Activated CD8-positive, alpha-beta memory T cell treated with anti-CD3 and anti-CD28 coated beads, Interleukin-2, amount 50 U/mL, for 24 hours (primary cell): ENCODE data around the gene DGCR6L.
A peak's percentile ranks its signal among the peaks of the same experiment; 100 is the strongest.
"Not testable (repeated sequence)": the region's sequence is repeated elsewhere in the genome, so short reads cannot be mapped to it uniquely, and the experiment has no call there.

Experiments used
- DNase-seq: peaks from one replicate; pipeline ENCODE4 v3.0.0-alpha.2; 2020; ENCODE audit errors: extremely low read depth

The DGCR6L gene

GRCh38 chr22:20319745-20320658 lies at the start of gene DGCR6L:
Gene DGCR6L, minus strand, starts transcription at chr22:20320060. Its CDS starts 72 bp downstream, at chr22:20319988.
- DNase-seq: peak; percentile 86

DNA sequence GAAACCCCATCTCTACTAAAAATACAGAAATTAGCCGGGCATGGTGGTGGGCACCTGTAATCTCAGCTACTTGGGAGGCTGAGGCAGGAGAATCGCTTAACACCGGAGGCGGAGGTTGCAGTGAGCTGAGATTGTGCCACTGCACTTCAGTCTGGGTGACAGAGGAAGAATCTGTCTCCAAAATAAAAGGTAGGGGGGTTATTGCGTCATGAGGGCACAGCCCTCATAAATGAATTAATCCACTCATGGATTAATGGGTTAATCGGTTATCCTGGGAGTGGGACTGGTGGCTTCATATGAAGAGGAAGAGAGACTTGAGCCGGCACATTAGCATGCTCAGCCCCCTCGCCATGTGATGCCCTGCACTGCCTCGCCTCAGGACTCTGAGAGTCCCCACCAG lies 49.0 kb upstream of the DGCR6L start:
- DNase-seq: not testable (repeated sequence)

DNA sequence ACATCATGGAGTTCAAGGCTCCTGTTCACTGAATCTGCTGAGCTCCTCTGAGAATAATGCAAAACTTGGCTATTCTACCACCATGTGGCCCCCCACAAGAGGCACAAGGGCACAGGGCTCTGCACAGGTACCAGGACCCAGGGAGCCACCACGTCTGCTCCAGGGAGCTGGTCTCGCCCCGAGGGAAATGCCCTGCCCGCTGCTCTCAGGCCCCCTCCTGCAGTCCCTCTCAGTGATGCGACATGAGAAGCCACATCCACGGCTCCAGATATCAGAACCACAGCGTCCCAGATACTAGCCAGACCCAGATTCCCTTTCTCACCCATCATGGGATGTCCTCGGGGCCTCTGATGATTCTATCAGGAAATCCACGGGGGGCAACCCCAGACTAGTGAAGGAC lies 47.0 kb upstream of the DGCR6L start:
- not testable (repeated sequence) for DNase-seq

DNA sequence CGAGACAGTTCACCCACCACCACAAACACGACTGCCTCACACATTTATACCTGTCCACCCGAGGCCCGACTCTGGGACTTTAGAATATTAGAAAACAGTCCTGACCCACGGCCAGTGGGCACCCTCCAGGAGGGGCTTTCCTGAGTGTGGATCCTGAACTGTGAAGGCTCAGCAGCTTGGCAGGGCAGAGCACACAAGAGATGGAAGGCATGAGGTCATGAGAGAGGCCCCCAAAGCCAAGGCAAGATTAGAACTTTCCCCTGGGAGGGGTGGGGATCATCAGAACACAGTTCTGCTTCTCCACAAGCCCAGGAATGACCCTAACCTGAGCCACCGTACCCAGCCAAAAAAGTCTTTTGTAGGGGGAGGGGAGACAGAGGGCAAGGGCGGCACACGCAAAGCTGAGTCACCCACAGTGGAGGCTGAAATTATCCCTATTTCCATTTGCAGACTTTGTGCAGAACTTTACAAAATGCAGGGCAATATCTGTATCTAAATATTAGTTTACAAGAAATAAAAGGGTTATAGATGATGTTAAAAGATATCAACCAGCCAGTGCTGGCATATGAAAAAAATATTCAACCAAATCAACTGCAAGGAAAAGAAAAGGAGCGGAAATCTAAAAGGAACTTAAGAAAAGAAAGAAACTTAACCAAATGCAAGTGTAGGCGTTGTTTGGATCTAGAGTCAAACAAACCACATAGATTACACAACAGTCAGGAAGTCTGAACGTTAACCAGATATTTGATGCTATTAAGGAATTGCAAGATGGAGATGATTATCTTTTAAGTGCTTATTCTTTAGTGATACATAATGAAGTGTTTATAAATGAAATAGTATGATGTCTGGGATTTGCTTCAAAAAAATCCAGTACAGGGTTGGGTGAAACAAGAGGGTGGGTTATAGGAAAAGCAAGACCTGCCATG lies 44.7 kb upstream of the DGCR6L start:
- DNase-seq: not testable (repeated sequence)

DNA sequence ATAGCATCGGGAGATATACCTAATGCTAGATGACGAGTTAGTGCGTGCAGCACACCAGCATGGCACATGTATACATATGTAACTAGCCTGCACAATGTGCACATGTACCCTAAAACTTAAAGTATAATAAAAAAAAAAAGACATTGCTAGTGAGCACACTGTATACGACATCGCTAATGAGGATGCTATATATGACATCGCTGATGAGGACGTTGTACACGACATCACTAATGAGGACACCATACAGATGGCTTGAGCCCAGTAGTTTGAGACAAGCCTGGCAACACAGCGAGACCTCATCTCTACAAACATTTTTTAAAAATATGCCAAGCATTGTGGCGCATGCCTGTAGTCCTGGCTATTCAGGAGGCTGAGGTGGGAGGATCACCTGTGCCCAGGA lies 42.5 kb upstream of the DGCR6L start:
- DNase-seq: not testable (repeated sequence)

DNA sequence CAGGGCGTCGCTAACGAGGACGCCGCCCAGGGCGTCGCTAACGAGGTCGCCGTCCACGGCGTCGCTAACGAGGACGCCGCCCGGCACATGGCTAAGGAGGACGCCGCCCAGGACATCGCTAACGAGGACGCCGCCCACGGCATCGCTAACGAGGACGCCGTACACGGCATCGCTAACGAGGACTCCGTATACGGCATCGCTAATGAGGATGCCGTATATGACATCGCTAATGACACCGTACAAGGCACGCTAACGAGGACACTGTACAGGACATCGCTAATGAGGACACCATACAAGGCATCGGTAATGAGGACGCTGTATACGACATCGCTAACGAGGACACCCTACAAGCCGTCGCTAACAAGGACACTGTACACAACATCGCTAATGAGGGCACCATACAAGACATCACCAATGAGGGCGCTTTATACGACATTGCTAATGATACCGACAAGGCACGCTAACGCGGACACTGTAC lies 41.9 kb upstream of the DGCR6L start:
- DNase-seq: not testable (repeated sequence)

DNA sequence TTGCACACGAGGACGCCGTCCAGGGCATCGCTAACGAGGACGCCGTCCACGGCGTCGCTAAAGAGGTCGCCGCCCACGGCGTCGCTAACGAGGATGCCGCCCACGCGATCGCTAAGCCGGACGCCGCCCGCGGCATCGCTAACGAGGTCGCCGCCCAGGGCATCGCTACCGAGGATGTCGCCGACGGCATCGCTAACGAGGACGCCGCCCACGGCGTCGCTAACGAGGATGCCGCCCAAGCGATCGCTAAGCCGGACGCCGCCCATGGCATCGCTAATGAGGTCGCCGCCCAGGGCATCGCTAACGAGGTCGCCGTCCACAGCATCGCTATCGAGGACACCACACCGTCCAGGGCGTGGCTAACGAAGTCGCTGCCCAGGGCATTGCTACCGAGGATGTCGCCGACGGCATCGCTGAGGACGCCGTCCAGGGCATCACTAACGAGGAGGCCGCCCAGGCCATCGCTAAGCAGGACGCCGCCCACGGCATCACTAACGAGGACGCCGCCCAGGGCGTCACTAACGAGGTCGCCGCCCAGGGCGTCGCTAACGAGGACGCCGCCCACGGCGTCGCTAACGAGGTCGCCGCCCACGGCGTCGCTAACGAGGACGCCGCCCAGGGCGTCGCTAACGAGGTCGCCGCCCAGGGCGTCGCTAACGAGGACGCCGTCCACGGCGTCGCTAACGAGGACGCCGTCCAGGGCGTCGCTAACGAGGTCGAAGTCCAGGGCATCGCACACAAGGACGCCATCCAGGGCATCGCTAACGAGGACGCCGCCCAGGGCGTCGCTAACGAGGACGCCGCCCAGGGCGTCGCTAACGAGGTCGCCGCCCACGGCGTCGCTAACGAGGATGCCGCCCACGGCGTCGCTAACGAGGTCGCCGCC lies 41.2 kb upstream of the DGCR6L start:
- not testable (repeated sequence) for DNase-seq

- DNase-seq: not testable (repeated sequence)
These were observed 40.4 kb upstream of the DGCR6L start for GRCh38 chr22:20360261-20360660.

DNA sequence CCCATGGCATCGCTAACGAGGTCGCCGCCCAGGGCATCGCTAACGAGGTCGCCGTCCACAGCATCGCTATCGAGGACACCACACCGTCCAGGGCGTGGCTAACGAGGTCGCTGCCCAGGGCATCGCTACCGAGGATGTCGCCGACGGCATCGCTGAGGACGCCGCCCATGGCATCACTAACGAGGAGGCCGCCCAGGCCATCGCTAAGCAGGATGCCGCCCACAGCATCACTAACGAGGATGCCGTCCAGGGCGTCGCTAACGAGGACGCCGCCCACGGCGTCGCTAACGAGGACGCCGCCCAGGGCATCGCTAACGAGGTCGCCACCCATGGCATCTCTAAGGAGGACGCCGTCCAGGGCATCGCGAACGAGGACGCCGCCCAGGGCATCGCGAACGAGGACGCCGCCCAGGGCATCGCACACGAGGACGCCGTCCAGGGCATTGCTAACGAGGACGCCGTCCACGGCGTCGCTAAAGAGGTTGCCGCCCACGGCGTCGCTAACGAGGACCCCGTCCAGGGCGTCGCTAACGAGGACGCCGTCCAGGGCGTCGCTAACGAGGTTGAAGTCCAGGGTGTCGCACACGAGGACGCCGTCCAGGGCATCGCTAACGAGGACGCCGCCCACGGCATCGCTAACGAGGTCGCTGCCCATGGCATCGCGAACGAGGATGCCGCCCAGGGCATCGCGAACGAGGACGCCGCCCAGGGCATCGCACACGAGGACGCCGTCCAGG lies 38.8 kb upstream of the DGCR6L start:
- DNase-seq: not testable (repeated sequence)

DNA sequence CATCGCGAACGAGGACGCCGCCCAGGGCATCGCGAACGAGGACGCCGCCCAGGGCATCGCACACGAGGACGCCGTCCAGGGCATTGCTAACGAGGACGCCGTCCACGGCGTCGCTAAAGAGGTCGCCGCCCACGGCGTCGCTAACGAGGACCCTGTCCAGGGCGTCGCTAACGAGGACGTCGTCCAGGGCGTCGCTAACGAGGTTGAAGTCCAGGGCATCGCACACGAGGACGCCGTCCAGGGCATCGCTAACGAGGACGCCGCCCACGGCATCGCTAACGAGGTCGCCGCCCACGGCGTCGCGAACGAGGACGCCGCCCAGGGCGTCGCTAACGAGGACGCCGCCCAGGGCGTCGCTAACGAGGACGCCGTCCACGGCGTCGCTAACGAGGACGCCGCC lies 38.1 kb upstream of the DGCR6L start:
- DNase-seq: not testable (repeated sequence)

GRCh38 chr22:20356906-20357305 lies 37.0 kb upstream of the DGCR6L start:
- DNase-seq: not testable (repeated sequence)

DNA sequence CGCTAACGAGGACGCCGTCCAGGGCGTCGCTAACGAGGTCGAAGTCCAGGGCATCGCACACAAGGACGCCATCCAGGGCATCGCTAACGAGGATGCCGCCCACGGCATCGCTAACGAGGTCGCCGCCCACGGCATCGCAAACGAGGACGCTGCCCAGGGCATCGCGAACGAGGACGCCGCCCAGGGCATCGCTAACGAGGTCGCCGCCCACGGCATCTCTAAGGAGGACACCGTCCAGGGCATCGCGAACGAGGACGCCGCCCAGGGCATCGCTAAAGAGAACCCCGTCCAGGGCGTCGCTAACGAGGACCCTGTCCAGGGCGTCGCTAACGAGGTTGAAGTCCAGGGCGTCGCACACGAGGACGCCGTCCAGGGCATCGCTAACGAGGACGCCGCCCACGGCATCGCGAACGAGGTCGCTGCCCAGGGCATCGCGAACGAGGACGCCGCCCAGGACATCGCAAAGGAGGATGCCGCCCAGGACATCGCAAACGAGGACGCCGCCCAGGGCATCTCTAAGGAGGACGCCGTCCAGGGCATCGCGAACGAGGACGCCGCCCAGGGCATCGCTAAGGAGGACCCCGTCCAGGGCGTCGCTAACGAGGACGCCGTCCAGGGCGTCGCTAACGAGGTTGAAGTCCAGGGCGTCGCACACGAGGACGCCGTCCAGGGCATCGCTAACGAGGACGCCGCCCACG lies 36.2 kb upstream of the DGCR6L start:
- not testable (repeated sequence) for DNase-seq

DNA sequence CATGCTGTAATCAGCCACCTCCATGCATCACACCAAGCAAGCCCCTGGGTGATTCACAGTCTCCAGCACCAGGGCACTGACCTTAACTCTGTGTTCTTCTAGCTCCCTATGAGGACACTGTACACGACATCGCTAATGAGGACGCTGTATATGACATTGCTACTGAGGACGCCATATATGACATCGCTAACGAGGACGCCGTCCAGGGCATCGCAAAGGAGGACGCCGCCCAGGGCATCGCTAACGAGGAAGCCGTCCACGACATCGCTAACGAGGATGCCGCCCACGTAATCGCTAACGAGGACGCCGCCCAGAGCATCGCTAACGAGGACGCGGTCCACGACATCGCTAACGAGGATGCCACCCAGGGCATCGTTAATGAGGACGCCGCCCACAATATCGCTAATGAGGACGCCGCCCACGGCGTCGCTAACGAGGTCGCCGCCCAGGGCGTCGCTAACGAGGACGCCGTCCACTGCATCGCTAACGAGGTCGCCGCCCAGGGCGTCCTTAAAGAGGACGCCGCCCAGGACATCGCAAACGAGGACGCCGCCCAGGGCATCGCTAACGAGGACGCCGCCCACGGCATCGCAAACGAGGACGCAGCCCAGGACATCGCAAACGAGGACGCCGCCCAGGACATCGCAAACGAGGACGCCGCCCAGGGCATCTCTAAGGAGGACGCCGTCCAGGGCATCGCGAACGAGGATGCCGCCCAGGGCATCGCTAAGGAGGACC lies 34.5 kb upstream of the DGCR6L start:
- DNase-seq: no peak

DNA sequence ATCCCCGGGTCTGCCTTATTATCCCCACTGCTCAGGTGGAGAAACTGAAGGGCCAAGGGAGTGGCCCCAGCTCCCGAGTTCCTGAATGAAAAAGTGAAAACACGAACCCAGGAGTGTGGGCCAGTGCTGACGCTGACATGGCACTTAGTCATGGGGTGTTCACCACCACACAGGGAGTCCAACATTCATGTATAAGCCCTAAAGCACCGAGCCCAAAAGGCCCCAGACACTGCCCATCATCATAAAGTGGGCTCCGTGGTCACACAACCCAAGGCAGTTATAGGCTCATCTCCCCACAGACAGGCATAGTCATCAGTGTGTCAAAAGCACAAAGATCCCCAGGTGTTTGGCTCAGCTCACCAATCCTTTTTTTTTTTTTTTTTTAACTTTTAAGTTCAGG lies 32.7 kb upstream of the DGCR6L start:
- DNase-seq: not testable (repeated sequence)

DNA sequence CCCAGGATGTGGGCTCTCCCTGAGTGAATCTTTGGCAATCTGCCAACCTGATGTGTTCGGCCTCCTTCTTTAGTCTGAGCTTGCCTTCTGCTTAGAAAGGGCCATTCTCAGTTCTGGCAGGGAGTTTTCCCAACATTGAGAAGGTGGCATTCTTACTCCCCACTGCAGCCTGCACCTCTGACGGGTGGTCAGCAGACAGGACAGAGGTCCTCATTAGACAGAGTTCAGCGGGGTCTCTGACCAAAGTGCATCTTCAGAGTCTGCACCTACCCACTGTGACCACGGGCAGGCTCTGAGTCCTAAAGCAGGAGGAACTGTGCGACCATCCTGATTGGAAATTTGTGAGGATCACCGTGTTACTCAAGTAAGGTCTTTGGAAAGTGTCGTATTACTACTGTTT lies 26.7 kb upstream of the DGCR6L start:
- not testable (repeated sequence) for DNase-seq

DNA sequence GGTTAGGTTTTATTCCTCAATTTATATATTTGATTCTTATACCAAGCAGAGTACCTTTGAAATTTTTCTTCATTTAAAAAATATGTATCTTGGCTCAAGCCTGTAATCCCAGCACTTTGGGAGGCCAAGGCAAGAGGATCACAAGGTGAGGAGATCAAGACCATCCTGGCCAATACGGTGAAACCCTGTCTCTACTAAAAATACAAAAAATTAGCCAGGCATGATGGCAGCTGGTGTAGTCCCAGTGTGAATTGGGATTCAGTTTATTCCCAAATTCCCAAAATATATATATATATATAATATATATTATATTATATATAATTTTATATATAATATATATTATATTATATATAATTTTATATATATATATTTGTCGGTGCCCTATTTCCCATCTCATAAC lies 18.4 kb upstream of the DGCR6L start:
- DNase-seq: not testable (repeated sequence)

- DNase-seq: not testable (repeated sequence)
These were observed 17.9 kb upstream of the DGCR6L start for GRCh38 chr22:20337807-20338206.

DNA sequence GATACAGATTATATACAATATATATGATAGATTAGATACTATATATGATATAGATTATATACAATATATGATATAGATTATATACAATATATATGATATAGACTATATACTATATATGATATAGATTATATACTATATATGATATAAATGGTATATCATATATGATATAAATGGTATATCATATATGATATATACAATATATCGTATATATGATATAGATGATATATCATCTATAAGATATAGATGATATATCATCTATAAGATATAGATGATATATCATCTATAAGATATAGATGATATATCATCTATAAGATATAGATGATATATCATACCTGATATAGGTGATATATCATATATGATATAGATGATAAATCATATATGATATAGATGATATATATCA lies 16.7 kb upstream of the DGCR6L start:
- DNase-seq: not testable (repeated sequence)

DNA sequence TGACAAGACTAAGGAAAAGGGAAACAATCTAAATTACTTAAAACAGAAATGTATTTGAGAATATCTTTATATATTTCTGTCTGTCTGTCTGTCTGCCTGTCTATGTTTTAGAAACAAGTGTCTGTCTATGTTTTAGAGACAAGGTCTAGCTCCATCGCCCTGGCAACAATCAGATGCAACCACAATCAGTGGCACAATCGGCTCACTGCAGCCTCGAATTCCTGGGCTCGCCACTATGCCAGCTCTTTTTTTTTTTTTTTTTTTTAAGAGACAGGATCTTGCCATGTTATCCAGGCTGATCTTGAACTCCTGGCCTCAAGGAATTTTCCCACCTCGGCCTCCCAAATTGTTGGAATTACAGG lies 8.7 kb upstream of the DGCR6L start:
- DNase-seq: not testable (repeated sequence)
